CD4-positive, alpha-beta T cell treated with Interleukin-12 subunit alpha and Interleukin-12 subunit beta, for 1 hour (primary cell): ENCODE measurements around the gene NHS.
"Not testable (repeated sequence)": the region's sequence is repeated elsewhere in the genome, so short reads cannot be mapped to it uniquely, and the experiment has no call there.

Source experiments
- DNase-seq: peaks from one replicate; pipeline ENCODE4 v3.0.0-alpha.2; 2020

Gene NHS

GRCh38 chrX:17409566-17410290 lies 34.7 kb downstream of the NHS start:
- DNase-seq, result no peak

GRCh38 chrX:17410651-17411050 lies 35.7 kb downstream of the NHS start:
- DNase-seq, result no peak

GRCh38 chrX:17411205-17411604 lies 36.2 kb downstream of the NHS start:
- DNase-seq, result no peak

GRCh38 chrX:17412692-17413091 lies 37.7 kb downstream of the NHS start:
- DNase-seq, result no peak

GRCh38 chrX:17413228-17413627 lies 38.2 kb downstream of the NHS start:
- DNase-seq, result no peak

GRCh38 chrX:17414027-17414658 lies 39.1 kb downstream of the NHS start:
- DNase-seq, result no peak

- DNase-seq, result no peak
These were observed 39.8 kb downstream of the NHS start for GRCh38 chrX:17414839-17415238.

- DNase-seq, result no peak
These were observed 40.3 kb downstream of the NHS start for GRCh38 chrX:17415242-17415810.

GRCh38 chrX:17417372-17417771 lies 42.4 kb downstream of the NHS start:
- DNase-seq, result no peak

- DNase-seq, result no peak
These were observed 50.1 kb downstream of the NHS start for GRCh38 chrX:17425136-17425535.

GRCh38 chrX:17425551-17425950 lies 50.6 kb downstream of the NHS start:
- no peak for DNase-seq

GRCh38 chrX:17431171-17431570 lies 56.2 kb downstream of the NHS start:
- DNase-seq, result no peak

- DNase-seq, result no peak
These were observed 57.2 kb downstream of the NHS start for GRCh38 chrX:17432158-17432557.

GRCh38 chrX:17433965-17434364 lies 59.0 kb downstream of the NHS start:
- DNase-seq, result no peak

- no peak for DNase-seq
These were observed 60.5 kb downstream of the NHS start for GRCh38 chrX:17435476-17435875.

GRCh38 chrX:17438221-17438620 lies 63.2 kb downstream of the NHS start:
- DNase-seq, result no peak

GRCh38 chrX:17440258-17440657 lies 65.3 kb downstream of the NHS start:
- no peak for DNase-seq

- DNase-seq, result no peak
These were observed 65.8 kb downstream of the NHS start for GRCh38 chrX:17440836-17441235.

- DNase-seq, result no peak
These were observed 67.0 kb downstream of the NHS start for GRCh38 chrX:17441965-17442364.

GRCh38 chrX:17442898-17443297 lies 67.9 kb downstream of the NHS start:
- DNase-seq, result no peak

GRCh38 chrX:17443556-17443955 lies 68.6 kb downstream of the NHS start:
- no peak for DNase-seq

- DNase-seq, result not testable (repeated sequence)
These were observed 71.3 kb downstream of the NHS start for GRCh38 chrX:17446269-17446668.

GRCh38 chrX:17448188-17448587 lies 73.2 kb downstream of the NHS start:
- no peak for DNase-seq

- no peak for DNase-seq
These were observed 74.9 kb downstream of the NHS start for GRCh38 chrX:17449866-17450265.

- DNase-seq, result no peak
These were observed 78.8 kb downstream of the NHS start for GRCh38 chrX:17453788-17454187.
